ENCODE measurements around the gene CEND1.

CEND1 gene

GRCh38 chr11:793556-793955 is 3.7 kb upstream of the CEND1 start:
- Histone ChIP-seq H3K4me2 (ENCODE audit: low read length) (no peak overlapping the region), H4K20me1 (ENCODE audit: control insufficient read depth, insufficient read depth, low read depth, low read length) (peaks cover 4% of the 10 kb centered on the region; the same call in 1 of the 2 replicates), H3F3A (ENCODE audit: control insufficient read depth, insufficient read depth) (peaks cover 12% of the 10 kb centered on the region; the same call in 1 of the 2 replicates), H3K4me3 (ENCODE audit: low read length) (no peak overlapping the region), H3K27ac (ENCODE audit: low read depth, low read length) (no peak overlapping the region), H3K9me3 (ENCODE audit: control insufficient read depth, insufficient read depth, low read length) (no peaks in the 10 kb centered on the region), H3K36me3 (ENCODE audit: control insufficient read depth, low read length) (peaks cover 13% of the 10 kb centered on the region; the same call in 1 of the 2 replicates), H3K79me2 (ENCODE audit: control insufficient read depth, low read length) (peaks cover 31% of the 10 kb centered on the region), H3K9me2 (replicated peaks; ENCODE audit: control insufficient read depth, low read length) (no peaks in the 10 kb centered on the region), H3K4me1 (ENCODE audit: control insufficient read depth, low read length) (peaks cover 39% of the 10 kb centered on the region), H3K27me3 (ENCODE audit: control insufficient read depth, low read length) (no peaks in the 10 kb centered on the region)
- no peak for TF ChIP-seq CTCF (IDR thresholded peaks at IDR 0.05; ENCODE audit: low read depth, low read length, poor library complexity, severe bottlenecking)

- Histone ChIP-seq H3K79me2 (ENCODE audit: control insufficient read depth, low read length) (peaks cover 31% of the 10 kb centered on the region), H3K9me3 (ENCODE audit: control insufficient read depth, insufficient read depth, low read length) (no peaks in the 10 kb centered on the region), H3K27me3 (ENCODE audit: control insufficient read depth, low read length) (no peaks in the 10 kb centered on the region), H3F3A (ENCODE audit: control insufficient read depth, insufficient read depth) (peaks cover 12% of the 10 kb centered on the region; the same call in 1 of the 2 replicates), H3K4me1 (ENCODE audit: control insufficient read depth, low read length) (peaks cover 42% of the 10 kb centered on the region), H3K36me3 (ENCODE audit: control insufficient read depth, low read length) (peaks cover 13% of the 10 kb centered on the region; the same call in 1 of the 2 replicates), H3K4me2 (ENCODE audit: low read length) (no peak overlapping the region), H3K27ac (ENCODE audit: low read depth, low read length) (no peak overlapping the region), H4K20me1 (ENCODE audit: control insufficient read depth, insufficient read depth, low read depth, low read length) (peaks cover 4% of the 10 kb centered on the region; the same call in 1 of the 2 replicates), H3K9me2 (replicated peaks; ENCODE audit: control insufficient read depth, low read length) (no peaks in the 10 kb centered on the region), H3K4me3 (ENCODE audit: low read length) (no peak overlapping the region)
- TF ChIP-seq EZH2phosphoT487 (IDR thresholded peaks at IDR 0.05; ENCODE audit: borderline replicate concordance, low read length) (no peak), CTCF (IDR thresholded peaks at IDR 0.05; ENCODE audit: low read depth, low read length, poor library complexity, severe bottlenecking) (no peak)
Observed at GRCh38 chr11:792873-793272, 3.0 kb upstream of the CEND1 start.

- H3K79me2 ChIP-seq (ENCODE audit: control insufficient read depth, low read length), result peaks cover 28% of the 10 kb centered on the region
- H3K4me1 ChIP-seq (ENCODE audit: control insufficient read depth, low read length), result peaks cover 46% of the 10 kb centered on the region
- TF ChIP-seq CTCF (IDR thresholded peaks at IDR 0.05; ENCODE audit: low read depth, low read length, poor library complexity, severe bottlenecking) (no peak), EZH2phosphoT487 (IDR thresholded peaks at IDR 0.05; ENCODE audit: borderline replicate concordance, low read length) (no peak)
Observed at GRCh38 chr11:792535-792821, 2.6 kb upstream of the CEND1 start.

More at GRCh38 chr11:792535-792821, 2.6 kb upstream of the CEND1 start:
- no peaks in the 10 kb centered on the region for H3K9me3 ChIP-seq (ENCODE audit: control insufficient read depth, insufficient read depth, low read length)
- H3K9me2 ChIP-seq (replicated peaks; ENCODE audit: control insufficient read depth, low read length), result no peaks in the 10 kb centered on the region
- no peak overlapping the region for H3K27ac ChIP-seq (ENCODE audit: low read depth, low read length)
- peaks cover 12% of the 10 kb centered on the region; the same call in 1 of the 2 replicates for H3F3A ChIP-seq (ENCODE audit: control insufficient read depth, insufficient read depth)
- no peak overlapping the region for H3K4me2 ChIP-seq (ENCODE audit: low read length)
- H4K20me1 ChIP-seq (ENCODE audit: control insufficient read depth, insufficient read depth, low read depth, low read length), result peaks cover 4% of the 10 kb centered on the region; the same call in 1 of the 2 replicates
- no peaks in the 10 kb centered on the region for H3K27me3 ChIP-seq (ENCODE audit: control insufficient read depth, low read length)
- H3K4me3 ChIP-seq (ENCODE audit: low read length), result no peak overlapping the region
- peaks cover 11% of the 10 kb centered on the region; the same call in 1 of the 2 replicates for H3K36me3 ChIP-seq (ENCODE audit: control insufficient read depth, low read length)

Measured in DOHH2 (cell line).